ENCODE measurements around the gene SUN5. TPM values are rescaled to one million over a fixed set of nuclear protein-coding genes. Genes with fewer than 3 reads are reported as not detected.
A peak's percentile ranks its signal among the peaks of the same experiment; 100 is the strongest.
"Not testable (repeated sequence)": the region's sequence is repeated elsewhere in the genome, so short reads cannot be mapped to it uniquely, and the experiment has no call there.

Gene SUN5, protein sequence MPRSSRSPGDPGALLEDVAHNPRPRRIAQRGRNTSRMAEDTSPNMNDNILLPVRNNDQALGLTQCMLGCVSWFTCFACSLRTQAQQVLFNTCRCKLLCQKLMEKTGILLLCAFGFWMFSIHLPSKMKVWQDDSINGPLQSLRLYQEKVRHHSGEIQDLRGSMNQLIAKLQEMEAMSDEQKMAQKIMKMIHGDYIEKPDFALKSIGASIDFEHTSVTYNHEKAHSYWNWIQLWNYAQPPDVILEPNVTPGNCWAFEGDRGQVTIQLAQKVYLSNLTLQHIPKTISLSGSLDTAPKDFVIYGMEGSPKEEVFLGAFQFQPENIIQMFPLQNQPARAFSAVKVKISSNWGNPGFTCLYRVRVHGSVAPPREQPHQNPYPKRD
- total RNA-seq (not detected), polyA plus RNA-seq (not detected)

DNA sequence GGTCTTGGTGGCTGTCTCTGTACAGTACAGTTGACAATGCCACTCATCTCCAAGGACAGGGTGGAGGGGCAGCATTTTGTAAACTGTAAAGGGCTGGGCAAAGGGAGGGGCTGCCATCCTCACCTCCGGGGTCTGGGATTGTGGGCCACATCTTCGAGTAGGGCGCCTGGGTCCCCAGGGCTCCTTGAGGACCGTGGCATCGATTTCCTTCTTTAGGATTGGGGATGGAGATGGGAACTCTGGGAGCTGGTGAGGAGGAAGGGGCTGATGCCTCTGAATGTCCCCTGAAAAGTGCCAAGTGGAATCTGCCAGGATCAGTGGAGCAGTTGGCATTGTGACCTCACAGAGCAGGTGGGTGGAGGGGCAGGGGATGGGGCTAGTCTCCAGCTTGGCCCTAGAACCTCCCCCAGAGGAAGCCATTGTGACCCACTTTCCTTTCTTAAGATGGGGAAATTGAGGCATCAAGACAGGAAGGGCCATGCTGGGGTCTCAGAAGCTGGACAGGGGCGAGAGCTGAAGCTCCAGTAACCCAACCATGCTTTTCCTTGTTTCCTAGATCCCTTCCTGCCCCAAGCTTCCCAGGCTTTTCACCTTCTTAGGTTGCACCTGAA is at the start of gene SUN5:
TSS of gene SUN5 (minus strand) at position 293 of the 611 bp plus-strand sequence. CDS start at position 200, 93 bp downstream.
- Histone ChIP-seq H3K36me3 (ENCODE audit: insufficient read depth, low read length) (no peaks in the 10 kb centered on the region), H3K4me1 (ENCODE audit: insufficient read depth, low read length) (peaks cover 11% of the 10 kb centered on the region), H3K4me3 (ENCODE audit: low read length) (no peak within 1 kb of the TSS), H3K27ac (ENCODE audit: low read depth, low read length) (no peak within 1 kb of the TSS), H3K27me3 (ENCODE audit: insufficient read depth, low read length, poor library complexity, severe bottlenecking) (no peaks in the 10 kb centered on the region), H3K9me3 (ENCODE audit: low read length) (no peaks in the 10 kb centered on the region)
- peaks cover 3 to 18% (median 14%) of the 10 kb centered on the region in 3 donors for H3K4me1 Mint-ChIP-seq
- ChIA-PET CTCF (interaction anchor here (0.8 to 2.3 kb wide), 10 partner anchors 13 to 207 kb away, joined by 3 to 11 read pairs (median 5); no protein-coding TSS in a partner anchor), POLR2A (no interaction called here)
- peaks cover 0 to 3% (median 0%) of the 10 kb centered on the region in 5 donors for H3K9me3 Mint-ChIP-seq
- H3K27ac Mint-ChIP-seq, result peak within 1 kb of the TSS in 2 of 8 donors; percentile 17 to 86
- H3K27me3 Mint-ChIP-seq, result no peaks in the 10 kb centered on the region
- peaks cover 0 to 2% (median 0%) of the 10 kb centered on the region in 3 donors for H3K36me3 Mint-ChIP-seq
- DNase-seq, result no peak
- no peak within 1 kb of the TSS for H3K4me3 Mint-ChIP-seq

DNA sequence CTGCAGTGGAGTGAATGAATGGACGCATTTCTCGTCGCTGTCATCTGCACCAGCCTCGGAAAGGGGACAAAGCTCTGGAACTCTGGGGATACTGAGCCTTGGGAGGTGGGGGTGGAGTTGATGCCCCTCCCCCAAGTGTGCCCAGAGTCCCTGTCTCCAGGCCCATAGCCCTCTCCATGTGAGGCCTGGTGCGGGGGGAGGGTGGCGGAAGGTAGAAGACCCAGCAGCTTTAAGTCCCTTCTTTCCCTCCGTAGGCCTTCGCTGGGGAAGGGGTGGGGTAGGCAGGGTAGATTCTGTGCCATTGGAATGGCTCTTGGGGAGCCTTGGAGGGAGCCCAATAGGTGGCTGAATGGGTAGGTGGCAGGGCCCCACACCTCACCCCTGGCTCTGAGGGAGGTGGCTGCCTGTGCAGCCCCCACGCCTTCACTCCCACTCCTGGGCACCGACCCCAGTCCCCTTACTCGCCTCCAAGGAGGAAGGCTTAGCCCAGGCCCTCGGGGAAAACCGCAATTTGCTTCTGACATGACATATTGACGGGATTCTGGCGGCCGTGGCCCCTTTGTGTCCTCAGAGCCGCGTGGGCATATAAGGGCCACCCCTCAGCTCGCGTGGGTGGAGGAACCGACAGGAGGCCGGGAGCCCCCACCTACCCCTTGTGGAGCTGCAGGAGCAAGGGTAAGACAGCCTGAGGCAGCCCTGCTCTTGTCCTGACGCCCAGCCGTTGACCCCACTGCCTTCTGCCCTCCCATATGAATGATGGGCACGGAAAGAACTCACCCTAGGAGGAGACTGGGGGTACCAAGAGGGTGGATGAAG is 49.3 kb upstream of the SUN5 start, which contains the start of gene BPIFB3:
TSS of gene BPIFB3 (plus strand) at position 613 of the 816 bp plus-strand sequence. CDS start 1,533 bp downstream, outside the sequence.
- Mint-ChIP-seq H3K4me1 (no peaks in the 10 kb centered on the region), H3K36me3 (peaks cover 0 to 1% (median 0%) of the 10 kb centered on the region in 3 donors), H3K4me3 (no peak within 1 kb of the TSS), H3K9me3 (no peaks in the 10 kb centered on the region), H3K27ac (peak within 1 kb of the TSS in 1 of 8 donors; percentile 17), H3K27me3 (peaks cover 0 to 3% of the 10 kb centered on the region in 2 donors)
- ChIA-PET CTCF (no interaction called here), POLR2A (no interaction called here)
- no peaks in the 10 kb centered on the region for H3K9me3 ChIP-seq (ENCODE audit: low read length)
- no peak within 1 kb of the TSS for H3K27ac ChIP-seq (ENCODE audit: low read depth, low read length)
- H3K4me1 ChIP-seq (ENCODE audit: insufficient read depth, low read length), result no peaks in the 10 kb centered on the region
- no peaks in the 10 kb centered on the region for H3K36me3 ChIP-seq (ENCODE audit: insufficient read depth, low read length)
- no peak within 1 kb of the TSS for H3K4me3 ChIP-seq (ENCODE audit: low read length)
- H3K27me3 ChIP-seq (ENCODE audit: insufficient read depth, low read length, poor library complexity, severe bottlenecking), result no peaks in the 10 kb centered on the region
- no peak for DNase-seq

GRCh38 chr20:33051333-33051732 is 47.1 kb upstream of the SUN5 start:
- Mint-ChIP-seq H3K27ac (peak overlapping the region in 2 of 8 donors; percentile 23 to 72), H3K27me3 (peaks cover 0 to 3% of the 10 kb centered on the region in 2 donors), H3K9me3 (peaks cover 0 to 3% (median 0%) of the 10 kb centered on the region in 5 donors), H3K36me3 (peaks cover 0 to 6% (median 1%) of the 10 kb centered on the region in 3 donors), H3K4me3 (no peak overlapping the region), H3K4me1 (no peaks in the 10 kb centered on the region)
- Histone ChIP-seq H3K36me3 (ENCODE audit: insufficient read depth, low read length) (no peaks in the 10 kb centered on the region), H3K27ac (ENCODE audit: low read depth, low read length) (no peak overlapping the region), H3K27me3 (ENCODE audit: insufficient read depth, low read length, poor library complexity, severe bottlenecking) (no peaks in the 10 kb centered on the region), H3K9me3 (ENCODE audit: low read length) (no peaks in the 10 kb centered on the region), H3K4me1 (ENCODE audit: insufficient read depth, low read length) (no peaks in the 10 kb centered on the region), H3K4me3 (ENCODE audit: low read length) (no peak overlapping the region)
- POLR2A ChIA-PET, result no interaction called here
- DNase-seq, result no peak
- CTCF ChIA-PET, result no interaction called here

- Histone ChIP-seq H3K27me3 (ENCODE audit: insufficient read depth, low read length, poor library complexity, severe bottlenecking) (no peaks in the 10 kb centered on the region), H3K27ac (ENCODE audit: low read depth, low read length) (no peak overlapping the region), H3K36me3 (ENCODE audit: insufficient read depth, low read length) (no peaks in the 10 kb centered on the region), H3K4me3 (ENCODE audit: low read length) (no peak overlapping the region), H3K4me1 (ENCODE audit: insufficient read depth, low read length) (no peaks in the 10 kb centered on the region), H3K9me3 (ENCODE audit: low read length) (peaks cover 4% of the 10 kb centered on the region)
- ChIA-PET POLR2A (no interaction called here), CTCF (no interaction called here)
- H3K9me3 Mint-ChIP-seq, result peaks cover 14 to 19% (median 17%) of the 10 kb centered on the region in 5 donors
- no peaks in the 10 kb centered on the region for H3K4me1 Mint-ChIP-seq
- H3K27ac Mint-ChIP-seq, result no peak overlapping the region
- H3K27me3 Mint-ChIP-seq, result no peaks in the 10 kb centered on the region
- no peak overlapping the region for H3K4me3 Mint-ChIP-seq
- DNase-seq, result no peak
- peaks cover 0 to 15% (median 3%) of the 10 kb centered on the region in 3 donors for H3K36me3 Mint-ChIP-seq
Measured at GRCh38 chr20:33046412-33046811, 42.2 kb upstream of the SUN5 start.

DNA sequence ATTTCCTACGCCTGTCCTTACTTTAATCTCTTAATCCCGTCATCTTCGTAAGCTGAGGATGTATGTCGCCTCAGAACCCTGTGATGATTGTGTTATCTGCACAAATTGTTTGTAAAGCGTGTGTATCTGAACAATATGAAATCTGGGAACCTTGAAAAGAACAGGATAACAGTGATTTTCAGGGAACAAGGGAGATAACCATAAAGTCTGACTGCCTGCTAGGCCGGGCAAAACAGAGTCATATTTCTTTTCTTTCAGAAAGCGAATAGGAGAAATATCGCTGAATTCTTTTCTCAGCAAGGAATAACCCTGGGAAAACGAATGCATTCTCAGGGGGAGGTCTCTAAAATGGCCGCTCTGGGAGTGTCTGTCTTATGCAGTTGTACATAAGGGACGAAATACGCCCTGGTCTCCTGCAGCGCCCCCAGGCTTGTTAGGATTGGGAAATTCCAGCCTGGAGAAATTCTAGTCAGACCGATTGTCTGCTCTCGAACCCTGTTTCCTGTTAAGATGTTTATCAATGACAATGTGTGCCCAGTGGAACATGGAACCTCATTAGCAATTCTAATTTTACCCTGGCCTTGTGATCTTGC is 41.0 kb upstream of the SUN5 start:
- H3K9me3 ChIP-seq (ENCODE audit: low read length); H3K27me3 ChIP-seq (ENCODE audit: insufficient read depth, low read length, poor library complexity, severe bottlenecking); H3K27me3 Mint-ChIP-seq; DNase-seq; H3K36me3 ChIP-seq (ENCODE audit: insufficient read depth, low read length); H3K4me3 ChIP-seq (ENCODE audit: low read length); H3K4me1 Mint-ChIP-seq; POLR2A ChIA-PET; CTCF ChIA-PET; H3K4me3 Mint-ChIP-seq; H3K27ac Mint-ChIP-seq; H3K27ac ChIP-seq (ENCODE audit: low read depth, low read length); H3K4me1 ChIP-seq (ENCODE audit: insufficient read depth, low read length): not testable (repeated sequence)
- H3K9me3 Mint-ChIP-seq, result peaks cover 14 to 19% (median 17%) of the 10 kb centered on the region in 5 donors
- peaks cover 0 to 15% (median 3%) of the 10 kb centered on the region in 3 donors for H3K36me3 Mint-ChIP-seq

GRCh38 chr20:33043731-33044181 is 39.5 kb upstream of the SUN5 start:
- H3K4me1 ChIP-seq (ENCODE audit: insufficient read depth, low read length), result no peaks in the 10 kb centered on the region
- H3K4me1 Mint-ChIP-seq, result no peaks in the 10 kb centered on the region
- H3K4me3 Mint-ChIP-seq, result no peak overlapping the region
- H3K27ac Mint-ChIP-seq, result no peak overlapping the region
- H3K36me3 Mint-ChIP-seq, result peaks cover 0 to 15% (median 3%) of the 10 kb centered on the region in 3 donors
- peaks cover 4% of the 10 kb centered on the region for H3K9me3 ChIP-seq (ENCODE audit: low read length)
- POLR2A ChIA-PET, result no interaction called here
- H3K27me3 ChIP-seq (ENCODE audit: insufficient read depth, low read length, poor library complexity, severe bottlenecking), result no peaks in the 10 kb centered on the region
- H3K27me3 Mint-ChIP-seq, result peaks cover 0 to 3% of the 10 kb centered on the region in 2 donors
- no peak for DNase-seq
- H3K9me3 Mint-ChIP-seq, result peaks cover 14 to 19% (median 17%) of the 10 kb centered on the region in 5 donors
- no peak overlapping the region for H3K27ac ChIP-seq (ENCODE audit: low read depth, low read length)
- CTCF ChIA-PET, result no interaction called here
- H3K4me3 ChIP-seq (ENCODE audit: low read length), result no peak overlapping the region
- no peaks in the 10 kb centered on the region for H3K36me3 ChIP-seq (ENCODE audit: insufficient read depth, low read length)

GRCh38 chr20:33042983-33043730 is 38.9 kb upstream of the SUN5 start:
- CTCF ChIA-PET, result no interaction called here
- Histone ChIP-seq H3K27me3 (ENCODE audit: insufficient read depth, low read length, poor library complexity, severe bottlenecking) (no peaks in the 10 kb centered on the region), H3K4me3 (ENCODE audit: low read length) (no peak overlapping the region), H3K36me3 (ENCODE audit: insufficient read depth, low read length) (no peaks in the 10 kb centered on the region), H3K4me1 (ENCODE audit: insufficient read depth, low read length) (no peaks in the 10 kb centered on the region), H3K9me3 (ENCODE audit: low read length) (peaks cover 4% of the 10 kb centered on the region), H3K27ac (ENCODE audit: low read depth, low read length) (no peak overlapping the region)
- POLR2A ChIA-PET, result no interaction called here
- Mint-ChIP-seq H3K4me1 (no peaks in the 10 kb centered on the region), H3K9me3 (peaks cover 14 to 19% (median 17%) of the 10 kb centered on the region in 5 donors), H3K36me3 (peaks cover 0 to 15% (median 1%) of the 10 kb centered on the region in 3 donors), H3K27me3 (peaks cover 0 to 3% of the 10 kb centered on the region in 2 donors), H3K4me3 (no peak overlapping the region), H3K27ac (peak overlapping the region in 1 of 8 donors; percentile 41)
- DNase-seq, result no peak

All from CD8-positive, alpha-beta memory T cell (primary cell).